Measurements from ENCODE around the gene RAE1.

- TF ChIP-seq, protein P1, sequence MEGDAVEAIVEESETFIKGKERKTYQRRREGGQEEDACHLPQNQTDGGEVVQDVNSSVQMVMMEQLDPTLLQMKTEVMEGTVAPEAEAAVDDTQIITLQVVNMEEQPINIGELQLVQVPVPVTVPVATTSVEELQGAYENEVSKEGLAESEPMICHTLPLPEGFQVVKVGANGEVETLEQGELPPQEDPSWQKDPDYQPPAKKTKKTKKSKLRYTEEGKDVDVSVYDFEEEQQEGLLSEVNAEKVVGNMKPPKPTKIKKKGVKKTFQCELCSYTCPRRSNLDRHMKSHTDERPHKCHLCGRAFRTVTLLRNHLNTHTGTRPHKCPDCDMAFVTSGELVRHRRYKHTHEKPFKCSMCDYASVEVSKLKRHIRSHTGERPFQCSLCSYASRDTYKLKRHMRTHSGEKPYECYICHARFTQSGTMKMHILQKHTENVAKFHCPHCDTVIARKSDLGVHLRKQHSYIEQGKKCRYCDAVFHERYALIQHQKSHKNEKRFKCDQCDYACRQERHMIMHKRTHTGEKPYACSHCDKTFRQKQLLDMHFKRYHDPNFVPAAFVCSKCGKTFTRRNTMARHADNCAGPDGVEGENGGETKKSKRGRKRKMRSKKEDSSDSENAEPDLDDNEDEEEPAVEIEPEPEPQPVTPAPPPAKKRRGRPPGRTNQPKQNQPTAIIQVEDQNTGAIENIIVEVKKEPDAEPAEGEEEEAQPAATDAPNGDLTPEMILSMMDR (IDR thresholded peaks at IDR 0.05; ENCODE audit: extremely low read depth in 1 of 2, insufficient read depth in 1 of 2, low read depth in 1 of 2, low read length in 2 of 2): no peak
- TF ChIP-seq FOS (IDR thresholded peaks at IDR 0.05; ENCODE audit: borderline replicate concordance, insufficient read depth, low read length): no peak
- TF ChIP-seq, protein P2, sequence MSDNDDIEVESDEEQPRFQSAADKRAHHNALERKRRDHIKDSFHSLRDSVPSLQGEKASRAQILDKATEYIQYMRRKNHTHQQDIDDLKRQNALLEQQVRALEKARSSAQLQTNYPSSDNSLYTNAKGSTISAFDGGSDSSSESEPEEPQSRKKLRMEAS (IDR thresholded peaks at IDR 0.05; ENCODE audit: insufficient read depth, insufficient read length): no peak
- TF ChIP-seq EZH2 (IDR thresholded peaks at IDR 0.05; ENCODE audit: borderline replicate concordance, low read depth, low read length, severe bottlenecking): no peak
- TF ChIP-seq GATA2 (IDR thresholded peaks at IDR 0.05; ENCODE audit: insufficient read depth, insufficient read length, low read depth, low read length): no peak
- TF ChIP-seq POLR2A (IDR thresholded peaks at IDR 0.05; ENCODE audit: low read depth, low read length): no peak
- no peak for TF ChIP-seq POLR2AphosphoS5 (IDR thresholded peaks at IDR 0.05; ENCODE audit: insufficient read depth, low read depth, low read length)
These were observed 28.2 kb downstream of the RAE1 start for GRCh38 chr20:57379263-57379647.
